ENCODE data around the gene B3GNT3. TPM values are rescaled to one million over a fixed set of nuclear protein-coding genes. Genes with fewer than 3 reads are reported as not detected.
"Not testable (repeated sequence)": the region's sequence is repeated elsewhere in the genome, so short reads cannot be mapped to it uniquely, and the experiment has no call there.

Gene B3GNT3
- polyA plus RNA-seq, 4 donors, result 3.9 to 13.5 (median 7.2) TPM

- DNase-seq (ENCODE audit: low read depth in 4 of 4, low spot score in 3 of 4), result no peak
Observed at GRCh38 chr19:17765069-17765618, 29.8 kb upstream of the B3GNT3 start.

GRCh38 chr19:17766543-17767131 lies 28.3 kb upstream of the B3GNT3 start:
- DNase-seq (ENCODE audit: low read depth in 4 of 4, low spot score in 3 of 4), result peak in 2 of 4 donors; percentile 55 to 59

GRCh38 chr19:17767559-17767958 lies 27.4 kb upstream of the B3GNT3 start:
- DNase-seq (ENCODE audit: low read depth in 4 of 4, low spot score in 3 of 4), result no peak

GRCh38 chr19:17770613-17771012 lies 24.3 kb upstream of the B3GNT3 start:
- no peak for DNase-seq (ENCODE audit: low read depth in 4 of 4, low spot score in 3 of 4)

DNA sequence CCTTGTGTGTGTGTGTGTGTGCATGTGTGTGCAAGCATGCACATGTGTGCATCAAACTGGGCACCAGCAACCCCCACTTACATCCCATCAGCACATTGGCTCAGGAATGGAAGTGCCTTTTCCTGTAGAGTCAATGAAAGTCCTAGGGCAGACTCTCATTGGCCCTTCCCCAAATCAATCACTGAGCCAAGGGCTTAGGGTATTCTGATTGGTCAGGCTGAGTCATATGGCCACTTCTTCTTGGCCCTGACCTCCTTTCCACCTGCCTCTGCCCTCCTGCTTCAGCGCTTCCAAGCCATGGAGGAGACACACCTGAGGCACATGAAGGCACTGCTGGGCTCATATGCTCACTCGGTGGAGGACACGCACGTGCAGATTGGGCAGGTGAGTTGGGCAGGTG lies 22.8 kb upstream of the B3GNT3 start:
- DNase-seq (ENCODE audit: low read depth in 4 of 4, low spot score in 3 of 4), result no peak

- no peak for DNase-seq (ENCODE audit: low read depth in 4 of 4, low spot score in 3 of 4)
Observed at GRCh38 chr19:17775245-17775927, 19.6 kb upstream of the B3GNT3 start.

- DNase-seq (ENCODE audit: low read depth in 4 of 4, low spot score in 3 of 4), result no peak
Observed at GRCh38 chr19:17775991-17776803, 18.7 kb upstream of the B3GNT3 start.

GRCh38 chr19:17777840-17778239 lies 17.1 kb upstream of the B3GNT3 start:
- not testable (repeated sequence) for DNase-seq (ENCODE audit: low read depth in 4 of 4, low spot score in 3 of 4)

GRCh38 chr19:17778251-17778967 lies 16.5 kb upstream of the B3GNT3 start:
- no peak for DNase-seq (ENCODE audit: low read depth in 4 of 4, low spot score in 3 of 4)

- no peak for DNase-seq (ENCODE audit: low read depth in 4 of 4, low spot score in 3 of 4)
Observed at GRCh38 chr19:17778968-17779929, 15.7 kb upstream of the B3GNT3 start.

- DNase-seq (ENCODE audit: low read depth in 4 of 4, low spot score in 3 of 4), result no peak
Observed at GRCh38 chr19:17780781-17781180, 14.2 kb upstream of the B3GNT3 start.

DNA sequence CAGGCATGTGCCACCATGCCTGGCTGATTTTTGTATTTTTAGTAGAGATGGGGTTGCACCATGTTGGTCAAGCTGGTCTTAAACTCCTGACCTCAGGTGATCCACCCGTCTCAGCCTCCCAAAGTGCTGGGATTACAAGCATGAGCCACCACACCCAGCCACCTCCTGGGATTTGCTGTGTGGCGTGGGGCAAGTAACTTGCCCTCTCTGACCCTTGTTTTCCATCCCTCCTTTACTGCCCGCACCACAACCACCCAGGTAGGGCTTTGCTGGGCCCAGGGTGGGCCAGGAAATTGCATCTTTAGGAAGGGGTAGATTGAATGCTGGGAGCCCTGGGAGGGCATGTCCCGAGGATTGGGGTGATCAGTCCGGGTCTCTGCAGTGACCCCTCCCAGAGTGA lies 11.2 kb upstream of the B3GNT3 start:
- not testable (repeated sequence) for DNase-seq (ENCODE audit: low read depth in 4 of 4, low spot score in 3 of 4)

- peak in 3 of 4 donors; percentile 66 to 69 (median 68) for DNase-seq (ENCODE audit: low read depth in 4 of 4, low spot score in 3 of 4)
Observed at GRCh38 chr19:17784201-17785008, 10.5 kb upstream of the B3GNT3 start.

- DNase-seq (ENCODE audit: low read depth in 4 of 4, low spot score in 3 of 4), result no peak
Observed at GRCh38 chr19:17787274-17787913, 7.5 kb upstream of the B3GNT3 start.

DNA sequence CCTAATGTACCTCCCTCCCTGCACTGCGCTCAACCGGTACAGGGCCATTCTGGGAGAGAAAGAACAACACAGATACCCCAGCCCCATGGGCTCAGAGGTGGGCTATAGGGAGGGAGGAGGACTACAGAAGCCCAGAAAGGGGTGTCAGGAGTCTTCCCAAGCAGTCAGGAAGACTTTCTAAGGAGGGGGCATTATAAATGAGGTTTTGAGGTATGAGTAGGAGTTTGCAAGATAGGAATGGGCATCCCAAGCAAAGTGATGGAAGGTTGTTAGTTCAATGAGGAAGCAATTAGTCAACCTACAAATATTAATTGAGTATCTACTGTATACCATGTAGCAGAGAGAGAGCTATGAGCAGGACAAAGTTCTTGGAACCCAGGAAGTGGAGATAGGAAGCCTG lies 6.3 kb upstream of the B3GNT3 start:
- DNase-seq (ENCODE audit: low read depth in 4 of 4, low spot score in 3 of 4), result no peak

- DNase-seq (ENCODE audit: low read depth in 4 of 4, low spot score in 3 of 4), result no peak
Observed at GRCh38 chr19:17790059-17790780, 4.7 kb upstream of the B3GNT3 start.

DNA sequence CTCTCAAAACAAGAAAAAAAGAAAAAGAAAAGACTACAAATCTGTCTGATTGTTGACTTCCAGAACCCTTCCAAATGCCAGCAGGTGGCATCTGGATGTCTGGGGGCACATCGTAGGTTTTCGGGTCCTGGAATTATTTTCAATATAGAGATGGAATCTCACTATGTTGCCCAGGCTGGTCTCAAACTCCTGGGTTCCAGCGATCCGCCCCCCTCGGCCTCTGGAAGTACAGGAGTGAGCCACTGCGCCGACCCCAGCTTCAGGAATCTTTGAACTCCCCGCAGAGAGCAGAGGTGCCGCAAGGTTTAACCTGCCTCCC lies 567 bp upstream of the B3GNT3 start:
- no peak for DNase-seq (ENCODE audit: low read depth in 4 of 4, low spot score in 3 of 4)

- no peak for DNase-seq (ENCODE audit: low read depth in 4 of 4, low spot score in 3 of 4)
Observed at GRCh38 chr19:17795495-17795856, 538 bp downstream of the B3GNT3 start.

Measured in right renal pelvis (tissue), 4 donors.